WTC11 (cell line): ENCODE results near the gene DDOST. TPM values are rescaled to one million over a fixed set of nuclear protein-coding genes. Genes with fewer than 3 reads are reported as not detected.

ENCODE experiments used
- ATAC-seq: fragments of 200-7000 bp; cut with Tn5 transposase; 2 replicates; pipeline ENCODE4 v1.10.0; 2021; ENCODE audit warnings: mild to moderate bottlenecking, moderate library complexity
- CTCF ChIA-PET: fragments of 300-600 bp; sonication (Branson Sonifier 250); formaldehyde crosslinking; loops from one replicate; lab custom pipeline; 2021; ENCODE audit warnings: antibody characterized with exemption; lab: Charles Lee
- POLR2A ChIA-PET: fragments of 350-600 bp; sonication (Branson Sonifier 250); formaldehyde crosslinking; loops from one replicate; lab custom pipeline; 2021; ENCODE audit warnings: antibody characterized with exemption; lab: Charles Lee
- DNase-seq: peaks from one replicate; pipeline ENCODE4 v3.0.0; 2021; ENCODE audit warnings: low spot score
- H3K27ac Mint-ChIP-seq: 2 replicates; pipeline ENCODE4 v1.8.0; 2021; ENCODE audit warnings: mixed read lengths
- H3K27me3 Mint-ChIP-seq: 2 replicates; pipeline ENCODE4 v1.8.0; 2021; ENCODE audit warnings: low read depth, mild to moderate bottlenecking, moderate library complexity, mixed read lengths
- H3K36me3 Mint-ChIP-seq: 2 replicates; pipeline ENCODE4 v1.8.0; 2021; ENCODE audit warnings: mixed read lengths
- H3K4me1 Mint-ChIP-seq: 2 replicates; pipeline ENCODE4 v1.8.0; 2022; ENCODE audit warnings: mixed read lengths
- H3K4me3 Mint-ChIP-seq: 2 replicates; pipeline ENCODE4 v1.8.0; 2021; ENCODE audit warnings: mild to moderate bottlenecking, moderate library complexity, mixed read lengths
- H3K9me3 Mint-ChIP-seq: 2 replicates; pipeline ENCODE4 v1.8.0; 2021; ENCODE audit warnings: mixed read lengths
- CREM ChIP-seq: sonication (generic); formaldehyde crosslinking; IDR thresholded peaks from 2 replicates; pipeline ENCODE4 v1.8.1; 2022; ENCODE audit warnings: mild to moderate bottlenecking, missing genetic modification reagents, moderate library complexity
- ELF4 ChIP-seq: sonication (generic); formaldehyde crosslinking; IDR thresholded peaks from 2 replicates; pipeline ENCODE4 v1.8.1; 2022; ENCODE audit warnings: low read depth, mild to moderate bottlenecking, moderate library complexity, missing genetic modification reagents
- HMGA2 ChIP-seq: fragments of 250-450 bp; sonication (Bioruptor Pico); IDR thresholded peaks from 2 replicates; pipeline ENCODE4 v1.4.0; 2021; ENCODE audit warnings: mild to moderate bottlenecking, moderate library complexity
- JUN ChIP-seq: sonication (generic); formaldehyde crosslinking; IDR thresholded peaks from 2 replicates; pipeline ENCODE4 v1.8.0; 2023; ENCODE audit warnings: mild to moderate bottlenecking, missing genetic modification reagents
- NFYB ChIP-seq: sonication (generic); formaldehyde crosslinking; conservative IDR thresholded peaks from 2 replicates; pipeline ENCODE4 v1.8.0; 2022; ENCODE audit warnings: low read depth, missing genetic modification reagents
- RELA ChIP-seq: sonication (generic); formaldehyde crosslinking; IDR thresholded peaks from 2 replicates; pipeline ENCODE4 v1.8.1; 2022; ENCODE audit warnings: missing genetic modification reagents, mild to moderate bottlenecking, borderline replicate concordance
- SMAD3 ChIP-seq: sonication (generic); formaldehyde crosslinking; IDR thresholded peaks from 2 replicates; pipeline ENCODE4 v1.8.0; 2022; ENCODE audit warnings: missing genetic modification reagents, mild to moderate bottlenecking, borderline replicate concordance
- TEAD4 ChIP-seq: sonication (generic); formaldehyde crosslinking; IDR thresholded peaks from 2 replicates; pipeline ENCODE4 v1.8.0; 2022; ENCODE audit warnings: mild to moderate bottlenecking, missing genetic modification reagents
- ZBTB21 ChIP-seq: sonication (generic); formaldehyde crosslinking; IDR thresholded peaks from 2 replicates; pipeline ENCODE4 v1.8.1; 2023; ENCODE audit warnings: mild to moderate bottlenecking, missing genetic modification reagents, borderline replicate concordance
- ZNF138 ChIP-seq: sonication (generic); formaldehyde crosslinking; conservative IDR thresholded peaks from 2 replicates; pipeline ENCODE4 v1.8.1; 2022; ENCODE audit warnings: mild to moderate bottlenecking, moderate library complexity, missing genetic modification reagents
- ZNF671 ChIP-seq: fragments of 250-450 bp; sonication (Bioruptor Pico); IDR thresholded peaks from 2 replicates; pipeline ENCODE4 v1.8.0; 2021; ENCODE audit warnings: mild to moderate bottlenecking
- total RNA-seq: library from RNA; stranded (reverse); gene quantifications from 3 replicates; pipeline ENCODE4 v1.2.3, GENCODE V29; 2021
- TF ChIP-seq, protein P1 (sequence below): sonication (generic); formaldehyde crosslinking; IDR thresholded peaks from 2 replicates; pipeline ENCODE4 v1.8.0; 2022; ENCODE audit warnings: mild to moderate bottlenecking, missing genetic modification reagents
- TF ChIP-seq, protein P2 (sequence below): sonication (generic); formaldehyde crosslinking; IDR thresholded peaks from 2 replicates; pipeline ENCODE4 v1.8.0; 2023; ENCODE audit warnings: mild to moderate bottlenecking, missing genetic modification reagents
- TF ChIP-seq, protein P3 (sequence below): sonication (generic); formaldehyde crosslinking; conservative IDR thresholded peaks from 2 replicates; pipeline ENCODE4 v1.8.1; 2022; ENCODE audit warnings: mild to moderate bottlenecking, missing genetic modification reagents
- TF ChIP-seq, protein P4 (sequence below): sonication (generic); formaldehyde crosslinking; IDR thresholded peaks from 2 replicates; pipeline ENCODE4 v1.8.0; 2023; ENCODE audit warnings: missing genetic modification reagents, mild to moderate bottlenecking, borderline replicate concordance
- TF ChIP-seq, protein P5 (sequence below): sonication (generic); formaldehyde crosslinking; IDR thresholded peaks from 2 replicates; pipeline ENCODE4 v1.8.0; 2022; ENCODE audit warnings: mild to moderate bottlenecking, missing genetic modification reagents
- TF ChIP-seq, protein P6 (sequence below): sonication (generic); formaldehyde crosslinking; IDR thresholded peaks from 2 replicates; pipeline ENCODE4 v1.8.1; 2023; ENCODE audit warnings: mild to moderate bottlenecking, missing genetic modification reagents, moderate library complexity
- TF ChIP-seq, protein P7 (sequence below): sonication (generic); formaldehyde crosslinking; IDR thresholded peaks from 2 replicates; pipeline ENCODE4 v1.8.1; 2022; ENCODE audit warnings: mild to moderate bottlenecking, moderate library complexity, missing genetic modification reagents

Gene DDOST
- total RNA-seq, 1 experiment from 2014 or later, result 300 TPM

DNA sequence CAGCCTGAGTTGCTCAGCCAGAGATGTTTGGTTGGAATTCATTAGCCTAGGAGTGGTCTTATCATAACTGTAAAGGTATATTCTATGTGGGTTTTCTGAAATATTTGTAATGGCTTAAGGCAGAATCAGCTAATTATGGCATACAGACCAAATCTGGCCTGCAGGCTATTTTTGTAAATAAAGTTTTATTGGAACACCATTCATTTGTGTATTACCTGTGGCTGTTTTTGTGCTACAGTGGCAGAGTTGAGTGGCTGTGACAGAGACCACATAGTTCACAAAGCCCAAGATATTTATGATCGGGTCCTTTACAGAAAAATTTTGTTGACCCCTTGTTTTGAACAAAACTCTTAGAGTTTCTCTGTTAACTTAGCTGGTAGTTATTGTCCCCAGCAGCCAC, 7.4 kb upstream of the DDOST start:
- ATAC-seq, result no peak
- POLR2A ChIA-PET, result no interaction called here
- TF ChIP-seq CREM (CRISPR knock-in tag) (no peak), ZNF138 (CRISPR knock-in tag) (no peak), NFYB (CRISPR knock-in tag) (no peak), SMAD3 (CRISPR knock-in tag) (no peak), ZBTB21 (CRISPR knock-in tag) (no peak), ELF4 (no peak), ZNF671 (no peak), JUN (CRISPR knock-in tag) (no peak), TEAD4 (CRISPR knock-in tag) (no peak)
- TF ChIP-seq, protein P1, sequence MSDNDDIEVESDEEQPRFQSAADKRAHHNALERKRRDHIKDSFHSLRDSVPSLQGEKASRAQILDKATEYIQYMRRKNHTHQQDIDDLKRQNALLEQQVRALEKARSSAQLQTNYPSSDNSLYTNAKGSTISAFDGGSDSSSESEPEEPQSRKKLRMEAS (CRISPR knock-in tag), result no peak
- TF ChIP-seq, protein P2, sequence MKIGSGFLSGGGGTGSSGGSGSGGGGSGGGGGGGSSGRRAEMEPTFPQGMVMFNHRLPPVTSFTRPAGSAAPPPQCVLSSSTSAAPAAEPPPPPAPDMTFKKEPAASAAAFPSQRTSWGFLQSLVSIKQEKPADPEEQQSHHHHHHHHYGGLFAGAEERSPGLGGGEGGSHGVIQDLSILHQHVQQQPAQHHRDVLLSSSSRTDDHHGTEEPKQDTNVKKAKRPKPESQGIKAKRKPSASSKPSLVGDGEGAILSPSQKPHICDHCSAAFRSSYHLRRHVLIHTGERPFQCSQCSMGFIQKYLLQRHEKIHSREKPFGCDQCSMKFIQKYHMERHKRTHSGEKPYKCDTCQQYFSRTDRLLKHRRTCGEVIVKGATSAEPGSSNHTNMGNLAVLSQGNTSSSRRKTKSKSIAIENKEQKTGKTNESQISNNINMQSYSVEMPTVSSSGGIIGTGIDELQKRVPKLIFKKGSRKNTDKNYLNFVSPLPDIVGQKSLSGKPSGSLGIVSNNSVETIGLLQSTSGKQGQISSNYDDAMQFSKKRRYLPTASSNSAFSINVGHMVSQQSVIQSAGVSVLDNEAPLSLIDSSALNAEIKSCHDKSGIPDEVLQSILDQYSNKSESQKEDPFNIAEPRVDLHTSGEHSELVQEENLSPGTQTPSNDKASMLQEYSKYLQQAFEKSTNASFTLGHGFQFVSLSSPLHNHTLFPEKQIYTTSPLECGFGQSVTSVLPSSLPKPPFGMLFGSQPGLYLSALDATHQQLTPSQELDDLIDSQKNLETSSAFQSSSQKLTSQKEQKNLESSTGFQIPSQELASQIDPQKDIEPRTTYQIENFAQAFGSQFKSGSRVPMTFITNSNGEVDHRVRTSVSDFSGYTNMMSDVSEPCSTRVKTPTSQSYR (CRISPR knock-in tag), result no peak
- TF ChIP-seq, protein P3, sequence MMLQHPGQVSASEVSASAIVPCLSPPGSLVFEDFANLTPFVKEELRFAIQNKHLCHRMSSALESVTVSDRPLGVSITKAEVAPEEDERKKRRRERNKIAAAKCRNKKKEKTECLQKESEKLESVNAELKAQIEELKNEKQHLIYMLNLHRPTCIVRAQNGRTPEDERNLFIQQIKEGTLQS (CRISPR knock-in tag), result no peak
- TF ChIP-seq, protein P4, sequence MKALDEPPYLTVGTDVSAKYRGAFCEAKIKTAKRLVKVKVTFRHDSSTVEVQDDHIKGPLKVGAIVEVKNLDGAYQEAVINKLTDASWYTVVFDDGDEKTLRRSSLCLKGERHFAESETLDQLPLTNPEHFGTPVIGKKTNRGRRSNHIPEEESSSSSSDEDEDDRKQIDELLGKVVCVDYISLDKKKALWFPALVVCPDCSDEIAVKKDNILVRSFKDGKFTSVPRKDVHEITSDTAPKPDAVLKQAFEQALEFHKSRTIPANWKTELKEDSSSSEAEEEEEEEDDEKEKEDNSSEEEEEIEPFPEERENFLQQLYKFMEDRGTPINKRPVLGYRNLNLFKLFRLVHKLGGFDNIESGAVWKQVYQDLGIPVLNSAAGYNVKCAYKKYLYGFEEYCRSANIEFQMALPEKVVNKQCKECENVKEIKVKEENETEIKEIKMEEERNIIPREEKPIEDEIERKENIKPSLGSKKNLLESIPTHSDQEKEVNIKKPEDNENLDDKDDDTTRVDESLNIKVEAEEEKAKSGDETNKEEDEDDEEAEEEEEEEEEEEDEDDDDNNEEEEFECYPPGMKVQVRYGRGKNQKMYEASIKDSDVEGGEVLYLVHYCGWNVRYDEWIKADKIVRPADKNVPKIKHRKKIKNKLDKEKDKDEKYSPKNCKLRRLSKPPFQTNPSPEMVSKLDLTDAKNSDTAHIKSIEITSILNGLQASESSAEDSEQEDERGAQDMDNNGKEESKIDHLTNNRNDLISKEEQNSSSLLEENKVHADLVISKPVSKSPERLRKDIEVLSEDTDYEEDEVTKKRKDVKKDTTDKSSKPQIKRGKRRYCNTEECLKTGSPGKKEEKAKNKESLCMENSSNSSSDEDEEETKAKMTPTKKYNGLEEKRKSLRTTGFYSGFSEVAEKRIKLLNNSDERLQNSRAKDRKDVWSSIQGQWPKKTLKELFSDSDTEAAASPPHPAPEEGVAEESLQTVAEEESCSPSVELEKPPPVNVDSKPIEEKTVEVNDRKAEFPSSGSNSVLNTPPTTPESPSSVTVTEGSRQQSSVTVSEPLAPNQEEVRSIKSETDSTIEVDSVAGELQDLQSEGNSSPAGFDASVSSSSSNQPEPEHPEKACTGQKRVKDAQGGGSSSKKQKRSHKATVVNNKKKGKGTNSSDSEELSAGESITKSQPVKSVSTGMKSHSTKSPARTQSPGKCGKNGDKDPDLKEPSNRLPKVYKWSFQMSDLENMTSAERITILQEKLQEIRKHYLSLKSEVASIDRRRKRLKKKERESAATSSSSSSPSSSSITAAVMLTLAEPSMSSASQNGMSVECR, result no peak
- Mint-ChIP-seq H3K4me1 (no peaks in the 10 kb centered on the region), H3K9me3 (peaks cover 5% of the 10 kb centered on the region), H3K36me3 (peaks cover 3% of the 10 kb centered on the region; the same call in 1 of the 2 replicates), H3K27ac (no peak overlapping the region), H3K4me3 (no peak overlapping the region), H3K27me3 (no peaks in the 10 kb centered on the region)
- no peak for DNase-seq
- CTCF ChIA-PET, result no interaction called here

DNA sequence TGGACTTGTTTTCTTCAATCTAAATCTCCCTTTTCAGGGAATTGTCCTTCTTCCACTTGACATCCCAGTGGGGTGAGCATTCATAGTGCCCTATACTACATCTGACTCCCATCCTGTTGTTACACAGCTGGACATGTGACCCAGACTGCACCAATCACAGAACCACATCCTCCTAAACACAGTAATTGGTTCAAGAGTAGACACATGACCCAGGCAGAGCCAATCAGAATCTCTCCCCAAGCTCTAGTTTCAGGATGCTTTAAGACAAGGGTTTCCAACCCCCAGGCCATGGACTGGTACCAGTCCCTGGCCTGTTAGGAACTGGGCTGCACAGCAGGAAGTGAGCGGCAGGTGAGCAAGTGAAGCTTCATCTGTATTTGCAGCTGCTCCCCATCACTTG, 5.6 kb upstream of the DDOST start:
- peaks cover 3% of the 10 kb centered on the region; the same call in 1 of the 2 replicates for H3K36me3 Mint-ChIP-seq
- H3K9me3 Mint-ChIP-seq, result peaks cover 5% of the 10 kb centered on the region
- no peak for TF ChIP-seq RELA
- no peak for TF ChIP-seq HMGA2 (CRISPR knock-in tag)
- TF ChIP-seq, protein P5, sequence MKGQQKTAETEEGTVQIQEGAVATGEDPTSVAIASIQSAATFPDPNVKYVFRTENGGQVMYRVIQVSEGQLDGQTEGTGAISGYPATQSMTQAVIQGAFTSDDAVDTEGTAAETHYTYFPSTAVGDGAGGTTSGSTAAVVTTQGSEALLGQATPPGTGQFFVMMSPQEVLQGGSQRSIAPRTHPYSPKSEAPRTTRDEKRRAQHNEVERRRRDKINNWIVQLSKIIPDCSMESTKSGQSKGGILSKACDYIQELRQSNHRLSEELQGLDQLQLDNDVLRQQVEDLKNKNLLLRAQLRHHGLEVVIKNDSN (CRISPR knock-in tag), result peak; percentile 64
- TF ChIP-seq, protein P6, sequence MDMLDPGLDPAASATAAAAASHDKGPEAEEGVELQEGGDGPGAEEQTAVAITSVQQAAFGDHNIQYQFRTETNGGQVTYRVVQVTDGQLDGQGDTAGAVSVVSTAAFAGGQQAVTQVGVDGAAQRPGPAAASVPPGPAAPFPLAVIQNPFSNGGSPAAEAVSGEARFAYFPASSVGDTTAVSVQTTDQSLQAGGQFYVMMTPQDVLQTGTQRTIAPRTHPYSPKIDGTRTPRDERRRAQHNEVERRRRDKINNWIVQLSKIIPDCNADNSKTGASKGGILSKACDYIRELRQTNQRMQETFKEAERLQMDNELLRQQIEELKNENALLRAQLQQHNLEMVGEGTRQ (CRISPR knock-in tag), result peak; percentile 82
- TF ChIP-seq, protein P7, sequence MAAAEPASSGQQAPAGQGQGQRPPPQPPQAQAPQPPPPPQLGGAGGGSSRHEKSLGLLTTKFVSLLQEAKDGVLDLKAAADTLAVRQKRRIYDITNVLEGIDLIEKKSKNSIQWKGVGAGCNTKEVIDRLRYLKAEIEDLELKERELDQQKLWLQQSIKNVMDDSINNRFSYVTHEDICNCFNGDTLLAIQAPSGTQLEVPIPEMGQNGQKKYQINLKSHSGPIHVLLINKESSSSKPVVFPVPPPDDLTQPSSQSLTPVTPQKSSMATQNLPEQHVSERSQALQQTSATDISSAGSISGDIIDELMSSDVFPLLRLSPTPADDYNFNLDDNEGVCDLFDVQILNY (CRISPR knock-in tag), result no peak
- POLR2A ChIA-PET, result no interaction called here
- ATAC-seq (peak; percentile 28; the same call in 1 of the 2 replicates), DNase-seq (no peak)
- H3K27ac Mint-ChIP-seq, result no peak overlapping the region
- no peak overlapping the region for H3K4me3 Mint-ChIP-seq
- peaks cover 9% of the 10 kb centered on the region for H3K4me1 Mint-ChIP-seq
- CTCF ChIA-PET, result interaction anchor here (0.5 to 3.2 kb wide), 5 partner anchors 30 to 92 kb away, joined by 3 to 18 read pairs (median 5); no protein-coding TSS in a partner anchor
- no peaks in the 10 kb centered on the region for H3K27me3 Mint-ChIP-seq
